ENCODE results near the gene SLC8B1.

- TF ChIP-seq, protein P1, sequence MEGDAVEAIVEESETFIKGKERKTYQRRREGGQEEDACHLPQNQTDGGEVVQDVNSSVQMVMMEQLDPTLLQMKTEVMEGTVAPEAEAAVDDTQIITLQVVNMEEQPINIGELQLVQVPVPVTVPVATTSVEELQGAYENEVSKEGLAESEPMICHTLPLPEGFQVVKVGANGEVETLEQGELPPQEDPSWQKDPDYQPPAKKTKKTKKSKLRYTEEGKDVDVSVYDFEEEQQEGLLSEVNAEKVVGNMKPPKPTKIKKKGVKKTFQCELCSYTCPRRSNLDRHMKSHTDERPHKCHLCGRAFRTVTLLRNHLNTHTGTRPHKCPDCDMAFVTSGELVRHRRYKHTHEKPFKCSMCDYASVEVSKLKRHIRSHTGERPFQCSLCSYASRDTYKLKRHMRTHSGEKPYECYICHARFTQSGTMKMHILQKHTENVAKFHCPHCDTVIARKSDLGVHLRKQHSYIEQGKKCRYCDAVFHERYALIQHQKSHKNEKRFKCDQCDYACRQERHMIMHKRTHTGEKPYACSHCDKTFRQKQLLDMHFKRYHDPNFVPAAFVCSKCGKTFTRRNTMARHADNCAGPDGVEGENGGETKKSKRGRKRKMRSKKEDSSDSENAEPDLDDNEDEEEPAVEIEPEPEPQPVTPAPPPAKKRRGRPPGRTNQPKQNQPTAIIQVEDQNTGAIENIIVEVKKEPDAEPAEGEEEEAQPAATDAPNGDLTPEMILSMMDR (IDR thresholded peaks at IDR 0.05 in 2 of 3, conservative IDR thresholded peaks at IDR 0.05 in 1 of 3; ENCODE audit: insufficient read depth in 2 of 3, low read depth in 1 of 3, low read length in 3 of 3), result no peak
- TF ChIP-seq ZFX (CRISPR knock-in tag; IDR thresholded peaks at IDR 0.05), result no peak
- TF ChIP-seq EP300 (IDR thresholded peaks at IDR 0.05; ENCODE audit: low read length), result no peak
- no peak for TF ChIP-seq MYNN (IDR thresholded peaks at IDR 0.05)
- TF ChIP-seq MYNN (CRISPR knock-in tag; IDR thresholded peaks at IDR 0.05), result no peak
- no peak for TF ChIP-seq SRSF3 (IDR thresholded peaks at IDR 0.05; ENCODE audit: insufficient read depth, low read length)
- TF ChIP-seq HDAC2 (IDR thresholded peaks at IDR 0.05), result no peak
These were observed 43.4 kb upstream of the SLC8B1 start for GRCh38 chr12:113378291-113378690.

All from K562 (cell line).